Amniotic epithelial cell (primary cell): Measurements from ENCODE around the gene THOC6.

Source experiments
- DNase-seq: peaks from one replicate; pipeline ENCODE4 v3.0.0-alpha.2; 2010; ENCODE audit warnings: low read depth

THOC6 gene

GRCh38 chr16:3015865-3016521 lies 7.8 kb upstream of the THOC6 start:
- DNase-seq: no peak

GRCh38 chr16:3017344-3017743 lies 6.5 kb upstream of the THOC6 start:
- DNase-seq: no peak

GRCh38 chr16:3017794-3018506 lies 5.9 kb upstream of the THOC6 start, which contains the start of gene CLDN6:
Gene CLDN6 (minus strand): TSS chr16:3018183. CDS start chr16:3016021, 2,162 bp downstream.
- no peak for DNase-seq

GRCh38 chr16:3019594-3020246 lies 4.1 kb upstream of the THOC6 start:
- no peak for DNase-seq

GRCh38 chr16:3020247-3020603 lies 3.6 kb upstream of the THOC6 start, which contains the start of gene TNFRSF12A:
Gene TNFRSF12A (plus strand): TSS chr16:3020368. CDS start chr16:3020398, 30 bp downstream.
- DNase-seq: peak; percentile 51

GRCh38 chr16:3020604-3021448 lies 3.0 kb upstream of the THOC6 start:
- DNase-seq: peak; percentile 84

- peak; percentile 94 for DNase-seq
Observed at GRCh38 chr16:3021449-3022207, 2.2 kb upstream of the THOC6 start.

GRCh38 chr16:3022208-3022683 lies 1.6 kb upstream of the THOC6 start:
- DNase-seq: peak; percentile 95

GRCh38 chr16:3022684-3023414 lies 986 bp upstream of the THOC6 start:
- no peak for DNase-seq

- peak; percentile 60 for DNase-seq
Observed at GRCh38 chr16:3023415-3023668, 493 bp upstream of the THOC6 start.

- no peak for DNase-seq
Observed at GRCh38 chr16:3025032-3026002, 1.5 kb downstream of the THOC6 start.

- DNase-seq: no peak
Observed at GRCh38 chr16:3026003-3026378, 2.2 kb downstream of the THOC6 start.

GRCh38 chr16:3026609-3027488 lies 3.0 kb downstream of the THOC6 start:
- no peak for DNase-seq

GRCh38 chr16:3027489-3027795 lies 3.6 kb downstream of the THOC6 start:
- no peak for DNase-seq

GRCh38 chr16:3027983-3028715 lies 4.3 kb downstream of the THOC6 start:
- DNase-seq: peak; percentile 59

GRCh38 chr16:3028716-3029319 lies 5.0 kb downstream of the THOC6 start:
- DNase-seq: no peak

GRCh38 chr16:3029491-3030221 lies 5.8 kb downstream of the THOC6 start:
- peak; percentile 24 for DNase-seq
